Measurements from ENCODE around the gene AFF3.

The AFF3 gene

GRCh38 chr2:100053087-100053885, 89.1 kb downstream of the AFF3 start:
- no peak overlapping the region for H3K27ac ChIP-seq
- TF ChIP-seq CTCF (IDR thresholded peaks at IDR 0.05), result no peak
- no peaks in the 10 kb centered on the region for H3K36me3 ChIP-seq
- no peak overlapping the region for H3K4me3 ChIP-seq (ENCODE audit: low read depth in 1 of 2, low read length in 1 of 2)
- no peaks in the 10 kb centered on the region for H3K27me3 ChIP-seq
- no peaks in the 10 kb centered on the region for H3K9me3 ChIP-seq
- peaks cover 24 to 30% of the 10 kb centered on the region in 2 experiments for H3K4me1 ChIP-seq (ENCODE audit: control insufficient read depth in 1 of 2, insufficient read depth in 1 of 2, low read depth in 1 of 2, low read length in 1 of 2)

- H3K27me3 ChIP-seq, result no peaks in the 10 kb centered on the region
- no peaks in the 10 kb centered on the region for H3K9me3 ChIP-seq
- no peak overlapping the region for H3K27ac ChIP-seq
- H3K4me1 ChIP-seq (ENCODE audit: control insufficient read depth in 1 of 2, insufficient read depth in 1 of 2, low read depth in 1 of 2, low read length in 1 of 2), result peaks cover 24 to 30% of the 10 kb centered on the region in 2 experiments
- no peak overlapping the region for H3K4me3 ChIP-seq (ENCODE audit: low read depth in 1 of 2, low read length in 1 of 2)
- no peak for TF ChIP-seq CTCF (IDR thresholded peaks at IDR 0.05)
- no peaks in the 10 kb centered on the region for H3K36me3 ChIP-seq
Measured at GRCh38 chr2:100052650-100053049, 89.7 kb downstream of the AFF3 start.

GRCh38 chr2:100051253-100051652, 91.1 kb downstream of the AFF3 start:
- Histone ChIP-seq H3K36me3 (no peaks in the 10 kb centered on the region), H3K4me3 (ENCODE audit: low read depth in 1 of 2, low read length in 1 of 2) (no peak overlapping the region), H3K27ac (no peak overlapping the region), H3K9me3 (no peaks in the 10 kb centered on the region), H3K27me3 (no peaks in the 10 kb centered on the region), H3K4me1 (ENCODE audit: control insufficient read depth in 1 of 2, insufficient read depth in 1 of 2, low read depth in 1 of 2, low read length in 1 of 2) (peaks cover 24 to 30% of the 10 kb centered on the region in 2 experiments)
- TF ChIP-seq CTCF (IDR thresholded peaks at IDR 0.05), result no peak

- Histone ChIP-seq H3K36me3 (no peaks in the 10 kb centered on the region), H3K9me3 (no peaks in the 10 kb centered on the region), H3K27me3 (no peaks in the 10 kb centered on the region), H3K4me3 (ENCODE audit: low read depth in 1 of 2, low read length in 1 of 2) (no peak overlapping the region), H3K27ac (no peak overlapping the region), H3K4me1 (ENCODE audit: control insufficient read depth in 1 of 2, insufficient read depth in 1 of 2, low read depth in 1 of 2, low read length in 1 of 2) (peaks cover 24 to 30% of the 10 kb centered on the region in 2 experiments)
- TF ChIP-seq CTCF (IDR thresholded peaks at IDR 0.05), result no peak
Measured at GRCh38 chr2:100050685-100051084, 91.7 kb downstream of the AFF3 start.

- Histone ChIP-seq H3K27me3 (no peaks in the 10 kb centered on the region), H3K36me3 (no peaks in the 10 kb centered on the region), H3K4me3 (ENCODE audit: low read depth in 1 of 2, low read length in 1 of 2) (no peak overlapping the region), H3K27ac (no peak overlapping the region), H3K4me1 (ENCODE audit: control insufficient read depth in 1 of 2, insufficient read depth in 1 of 2, low read depth in 1 of 2, low read length in 1 of 2) (peaks cover 2 to 5% of the 10 kb centered on the region in 2 experiments), H3K9me3 (no peaks in the 10 kb centered on the region)
- no peak for TF ChIP-seq CTCF (IDR thresholded peaks at IDR 0.05)
Measured at GRCh38 chr2:100046961-100047947, 95.1 kb downstream of the AFF3 start.
